H1 (cell line): ENCODE measurements around the gene KCNS3. TPM values are rescaled to one million over a fixed set of nuclear protein-coding genes. Genes with fewer than 3 reads are reported as not detected.

Experiments
- CTCF ChIA-PET: fragments of 300-600 bp; sonication (Branson Sonifier 250); formaldehyde crosslinking; loops from one replicate; lab custom pipeline; 2021; ENCODE audit not compliant: partially characterized antibody; lab: Charles Lee
- POLR2A ChIA-PET: fragments of 300-600 bp; sonication (Branson Sonifier 250); formaldehyde crosslinking; loops from one replicate; lab custom pipeline; 2021; ENCODE audit warnings: inconsistent platforms; ENCODE audit not compliant: partially characterized antibody; lab: Charles Lee
- DNase-seq, 2 experiments: peaks; one replicate each; pipeline versions ENCODE4 v3.0.0 to v3.0.0-alpha.2; 2010 to 2022; ENCODE audit warnings: low spot score in 2 of 2, low read depth in 1 of 2, mixed read lengths in 1 of 2
- FAIRE-seq: peaks from 2 replicates; lab custom pipeline; 2011; peaks lifted over from hg19 to GRCh38; lab: Jason Lieb, UNC
- H2AFZ ChIP-seq: 2 replicates; pipeline ENCODE4 v1.8.1; 2012; ENCODE audit warnings: low read length, inconsistent platforms
- H2AK5ac ChIP-seq: 2 replicates; pipeline ENCODE4 v1.6.1; 2013; ENCODE audit warnings: low read depth, low read length
- H2BK120ac ChIP-seq: replicated peaks from 2 replicates; pipeline ENCODE3; 2013; ENCODE audit warnings: low read depth, low read length, inconsistent platforms
- H2BK12ac ChIP-seq: 2 replicates; pipeline ENCODE4 v1.6.1; 2013; ENCODE audit warnings: low read depth, low read length
- H2BK15ac ChIP-seq: 2 replicates; pipeline ENCODE4 v1.6.1; 2013; ENCODE audit warnings: low read length
- H2BK20ac ChIP-seq: 2 replicates; pipeline ENCODE4 v1.6.1; 2013; ENCODE audit warnings: low read length
- H2BK5ac ChIP-seq: 2 replicates; pipeline ENCODE4 v1.6.1; 2013; ENCODE audit warnings: low read depth, low read length
- H3K14ac ChIP-seq: 2 replicates; pipeline ENCODE4 v1.6.1; 2013; ENCODE audit warnings: inconsistent platforms; ENCODE audit not compliant: insufficient read length
- H3K18ac ChIP-seq: 2 replicates; pipeline ENCODE4 v1.6.1; 2013; ENCODE audit warnings: low read length; ENCODE audit errors: extremely low read depth
- H3K23ac ChIP-seq: 2 replicates; pipeline ENCODE4 v1.6.1; 2013; ENCODE audit warnings: inconsistent platforms; ENCODE audit not compliant: insufficient read length
- H3K23me2 ChIP-seq: 2 replicates; pipeline ENCODE4 v1.6.1; 2013; ENCODE audit warnings: low read depth, low read length
- H3K27ac ChIP-seq: 2 replicates; pipeline ENCODE4 v1.6.1; 2011; ENCODE audit warnings: low read depth, low read length, inconsistent platforms
- H3K27me3 ChIP-seq, 4 experiments: replicated peaks in 1 of 4; 1 replicate in 1 of 4; 2 replicates in 3 of 4; pipeline versions ENCODE4 v1.6.1 to v1.8.1; 2011 to 2013; ENCODE audit warnings: low read length in 3 of 4, mild to moderate bottlenecking in 3 of 4, inconsistent platforms in 2 of 4, mixed read lengths in 2 of 4, moderate library complexity in 1 of 4; ENCODE audit not compliant: control insufficient read depth in 3 of 4, insufficient read depth in 3 of 4; ENCODE audit errors: extremely low read depth in 1 of 4
- H3K36me3 ChIP-seq, 4 experiments: 2 replicates each; pipeline versions ENCODE4 v1.6.1 to v1.8.1; 2011 to 2013; ENCODE audit warnings: mild to moderate bottlenecking in 4 of 4, low read length in 3 of 4, moderate library complexity in 2 of 4, control low read depth in 1 of 4, inconsistent platforms in 1 of 4; ENCODE audit not compliant: insufficient read depth in 4 of 4, control insufficient read depth in 2 of 4
- H3K4ac ChIP-seq: replicated peaks from 2 replicates; pipeline ENCODE3; 2013; ENCODE audit warnings: low read length, low read depth, mixed read lengths, inconsistent platforms; ENCODE audit not compliant: insufficient read length
- H3K4me1 ChIP-seq, 4 experiments: replicated peaks in 1 of 4; 1 replicate in 1 of 4; 2 replicates in 3 of 4; pipeline versions ENCODE4 v1.6.1 to v1.8.1; 2011 to 2013; ENCODE audit warnings: low read length in 3 of 4, inconsistent platforms in 2 of 4, mixed read lengths in 1 of 4; ENCODE audit not compliant: insufficient read depth in 4 of 4, control insufficient read depth in 3 of 4
- H3K4me2 ChIP-seq, 2 experiments: 2 replicates each; pipeline versions ENCODE4 v1.6.1 to v1.8.1; 2011 to 2013; ENCODE audit warnings: low read depth in 2 of 2, low read length in 2 of 2, control low read depth in 1 of 2, inconsistent platforms in 1 of 2, mild to moderate bottlenecking in 1 of 2; ENCODE audit not compliant: insufficient read depth in 1 of 2
- H3K4me3 ChIP-seq, 4 experiments: fragments of 200-600, 300-600 bp in 1 of 4; sonication (generic), shearing (Covaris generic), sonication (Bioruptor Twin) in 1 of 4; 2 replicates each; pipeline versions ENCODE4 v1.5.1 to v1.8.1; 2011 to 2016; ENCODE audit warnings: low read length in 4 of 4, low read depth in 3 of 4, control low read depth in 2 of 4, inconsistent platforms in 2 of 4, mild to moderate bottlenecking in 2 of 4, mixed read lengths in 1 of 4, moderate library complexity in 1 of 4; ENCODE audit not compliant: insufficient read depth in 2 of 4; ENCODE audit errors: extremely low read depth in 1 of 4
- H3K56ac ChIP-seq: replicated peaks from 2 replicates; pipeline ENCODE3; 2013; ENCODE audit warnings: low read depth, mild to moderate bottlenecking, mixed read lengths, low read length, inconsistent platforms; ENCODE audit not compliant: insufficient read length
- H3K79me1 ChIP-seq: 2 replicates; pipeline ENCODE4 v1.6.1; 2013; ENCODE audit warnings: low read depth, low read length, control low read depth
- H3K79me2 ChIP-seq, 2 experiments: 2 replicates each; pipeline versions ENCODE4 v1.6.1 to v1.8.1; 2012 to 2013; ENCODE audit warnings: low read length in 2 of 2, mild to moderate bottlenecking in 2 of 2, inconsistent platforms in 1 of 2; ENCODE audit not compliant: insufficient read depth in 2 of 2, control insufficient read depth in 1 of 2
- H3K9ac ChIP-seq, 4 experiments: replicated peaks in 1 of 4; 1 replicate in 1 of 4; 2 replicates in 3 of 4; pipeline versions ENCODE4 v1.6.1 to v1.8.1; 2011 to 2013; ENCODE audit warnings: low read depth in 3 of 4, low read length in 3 of 4, control low read depth in 2 of 4, mild to moderate bottlenecking in 2 of 4, moderate library complexity in 2 of 4, inconsistent platforms in 1 of 4; ENCODE audit errors: extremely low read depth in 1 of 4
- H3K9me3 ChIP-seq, 2 experiments: 2 replicates each; pipeline versions ENCODE4 v1.6.1 to v1.8.1; 2012 to 2013; ENCODE audit warnings: mild to moderate bottlenecking in 2 of 2, moderate library complexity in 2 of 2, control low read depth in 1 of 2, inconsistent platforms in 1 of 2, low read depth in 1 of 2, low read length in 1 of 2, mixed read lengths in 1 of 2; ENCODE audit not compliant: insufficient read depth in 2 of 2
- H4K20me1 ChIP-seq, 2 experiments: replicated peaks in 1 of 2; 2 replicates each; pipeline versions ENCODE3 to v1.8.1; 2011 to 2013; ENCODE audit warnings: inconsistent platforms in 2 of 2, low read length in 2 of 2, mild to moderate bottlenecking in 1 of 2; ENCODE audit not compliant: insufficient read depth in 2 of 2, control insufficient read depth in 1 of 2
- H4K5ac ChIP-seq: 2 replicates; pipeline ENCODE4 v1.6.1; 2013; ENCODE audit warnings: low read length, low read depth, mixed read lengths, inconsistent platforms; ENCODE audit not compliant: insufficient read length
- H4K8ac ChIP-seq: 2 replicates; pipeline ENCODE4 v1.8.0; 2013; ENCODE audit warnings: mild to moderate bottlenecking, moderate library complexity, low read length, inconsistent platforms; ENCODE audit not compliant: insufficient read depth; ENCODE audit errors: extremely low read depth
- H4K91ac ChIP-seq: replicated peaks from 2 replicates; pipeline ENCODE3; 2013; ENCODE audit warnings: low read length, mixed read lengths, inconsistent platforms; ENCODE audit not compliant: insufficient read length
- CBX8 ChIP-seq: fragments of 300-800, 300-1000 bp; sonication (generic); IDR thresholded peaks from 2 replicates; pipeline ENCODE4 v1.7.1; 2016; ENCODE audit warnings: low read depth, low read length, borderline replicate concordance
- MAFK ChIP-seq: IDR thresholded peaks from 2 replicates; pipeline ENCODE4 v1.6.1; 2012; ENCODE audit warnings: low read depth, mild to moderate bottlenecking, improper control_type of control experiment, low read length
- WGBS, 2 experiments: shearing (Covaris generic) in 1 of 2; methylation state at CpG; one replicate each; pipeline versions ENCODE4 v1.1.6 to v1.1.7; 2013 to 2015; ENCODE audit warnings: low lambda C conversion rate in 2 of 2, mixed read lengths in 2 of 2, inconsistent platforms in 1 of 2, low coverage in 1 of 2, missing lambda C conversion rate in 1 of 2; ENCODE audit not compliant: insufficient replicate concordance in 2 of 2, insufficient coverage in 1 of 2, insufficient read length in 1 of 2; ENCODE audit errors: extremely low coverage in 1 of 2, missing lambda C conversion rate in 1 of 2; 5-methylcytosine and 5-hydroxymethylcytosine counted together
- polyA plus RNA-seq, 7 experiments: library from polyadenylated mRNA; depleted of rRNA in 3 of 7; stranded (reverse) in 5 of 7; unstranded in 2 of 7; fragments of >200 nt in 5 of 7; fragments of 200-250 nt in 2 of 7; gene quantifications; 1 replicate in 5 of 7; 2 replicates in 1 of 7; 4 replicates in 1 of 7; pipeline versions ENCODE4 v1.2.1 to v1.2.3, GENCODE V29; 2011 to 2013; ENCODE audit warnings: missing spikeins in 2 of 7, mixed read lengths in 2 of 7
- total RNA-seq: library from RNA; stranded (reverse); fragmentation: NEBNext Ultra II Directional; extraction: Animal tissue kit (Norgen Biotek cat#: 25700); gene quantifications from 2 replicates; pipeline ENCODE4 v1.2.1, GENCODE V29; 2021

KCNS3 gene
- total and polyA plus RNA-seq, 2 of the 8 experiments (the other 6 are each of a cell fraction or from before 2014, with no cell fraction given), result 22.7 to 23.0 TPM

- Histone ChIP-seq H3K56ac (no peak overlapping the region), H4K8ac (peak overlapping the region; percentile 35; the same call in 1 of the 2 replicates), H3K36me3 (no peaks in the 10 kb centered on the region), H2BK20ac (no peak overlapping the region), H3K79me2 (peaks cover 3 to 72% of the 10 kb centered on the region in 2 experiments; a peak in 3 of 4 replicates), H3K9ac (no peak overlapping the region; a peak in 1 of 7 replicates), H2AK5ac (no peak overlapping the region), H3K79me1 (peaks cover 4% of the 10 kb centered on the region; the same call in 1 of the 2 replicates), H3K23ac (no peak overlapping the region), H3K27me3 (no peaks in the 10 kb centered on the region), H3K9me3 (no peaks in the 10 kb centered on the region), H4K20me1 (peaks cover 0 to 2% of the 10 kb centered on the region in 2 experiments), H3K4me1 (peaks cover 3 to 9% (median 6%) of the 10 kb centered on the region in 4 experiments; a peak in 5 of 7 replicates), H3K23me2 (no peaks in the 10 kb centered on the region), H4K5ac (no peak overlapping the region), H2AFZ (no peak overlapping the region), H3K27ac (no peak overlapping the region), H2BK15ac (no peak overlapping the region), H2BK120ac (no peak overlapping the region), H3K14ac (no peak overlapping the region), H3K4me2 (peak overlapping the region; percentile 33 to 37; a peak in 3 of 4 replicates), H2BK12ac (peak overlapping the region; percentile 60; the same call in 1 of the 2 replicates), H3K4ac (no peak overlapping the region), H3K18ac (peak overlapping the region; percentile 25), H4K91ac (no peak overlapping the region), H2BK5ac (peak overlapping the region; percentile 71; the same call in 1 of the 2 replicates), H3K4me3 (no peak overlapping the region)
- ChIA-PET POLR2A (interaction anchor here (0.9 to 4.4 kb wide), 3 partner anchors 10 to 372 kb away, joined by 3 to 31 read pairs (median 4); partner anchors contain the start of gene KCNS3), CTCF (interaction anchor here (0.7 to 2.2 kb wide), 5 partner anchors 13 to 373 kb away, joined by 3 to 11 read pairs (median 3); partner anchors contain the start of gene KCNS3)
- 82% methylated on average over 10 of the region's 10 CpGs; no CpG with 5 or more reads in 1 of the 2 experiments for WGBS, 2 experiments
- no peak for FAIRE-seq
- TF ChIP-seq CBX8, result no peak
- TF ChIP-seq MAFK, result peak; percentile 36; the same call in 1 of the 2 replicates
- DNase-seq, result no peak
Measured at GRCh38 chr2:17892770-17893534, 14.5 kb downstream of the KCNS3 start.
